Mesothelial cell of epicardium (in vitro differentiated cells): Measurements from ENCODE around the gene AFF2. TPM values are rescaled to one million over a fixed set of nuclear protein-coding genes. Genes with fewer than 3 reads are reported as not detected.

ENCODE experiments used
- DNase-seq, 2 experiments: peaks; one replicate each; pipeline ENCODE4 v3.0.0; 2021; ENCODE audit warnings: low spot score in 2 of 2; ENCODE audit not compliant: unreplicated experiment in 2 of 2
- H3K27ac Mint-ChIP-seq: 2 replicates; pipeline ENCODE4 v1.8.0; 2021; ENCODE audit warnings: mixed read lengths
- H3K27me3 Mint-ChIP-seq: 2 replicates; pipeline ENCODE4 v1.8.0; 2021; ENCODE audit warnings: low read depth, mixed read lengths
- H3K36me3 Mint-ChIP-seq: 2 replicates; pipeline ENCODE4 v1.8.0; 2021; ENCODE audit warnings: mixed read lengths
- H3K4me1 Mint-ChIP-seq: 2 replicates; pipeline ENCODE4 v1.8.0; 2021; ENCODE audit warnings: mixed read lengths
- H3K4me3 Mint-ChIP-seq: 2 replicates; pipeline ENCODE4 v1.8.0; 2021; ENCODE audit warnings: mild to moderate bottlenecking, moderate library complexity, mixed read lengths
- H3K9me3 Mint-ChIP-seq: 2 replicates; pipeline ENCODE4 v1.8.0; 2021; ENCODE audit warnings: mixed read lengths
- CTCF ChIP-seq: fragments of 200-600 bp; sonication (generic); IDR thresholded peaks from one replicate; pipeline ENCODE4 v1.5.0; 2021; ENCODE audit warnings: antibody characterized with exemption; ENCODE audit not compliant: unreplicated experiment
- total RNA-seq: library from RNA; stranded (reverse); gene quantifications from 3 replicates; pipeline ENCODE4 v1.2.1, GENCODE V29; 2021

AFF2 gene
- total RNA-seq, 1 donor from 2014 or later, result 5.8 TPM

DNA sequence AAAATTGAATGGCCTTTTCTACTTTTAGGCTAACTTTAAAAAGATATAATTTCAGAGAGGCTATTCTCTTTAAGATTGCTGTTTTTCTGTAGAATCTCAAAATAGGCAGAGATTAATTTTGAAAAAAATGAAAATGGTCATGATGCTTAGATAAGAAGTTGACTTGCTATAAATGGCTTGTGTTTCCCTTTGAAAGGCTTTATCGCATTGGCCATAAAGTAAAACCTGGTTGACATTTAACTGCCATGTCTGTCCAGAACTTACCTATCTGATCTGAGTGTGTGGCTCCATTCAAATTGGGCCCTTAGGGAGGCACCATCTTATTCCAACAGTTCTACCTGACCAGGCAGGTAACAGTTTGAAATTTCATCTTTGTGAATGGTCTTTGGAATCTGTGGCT, 56.1 kb downstream of the AFF2 start:
- no peak for DNase-seq
- Mint-ChIP-seq H3K36me3 (no peaks in the 10 kb centered on the region), H3K4me1 (no peaks in the 10 kb centered on the region), H3K9me3 (peaks cover 45% of the 10 kb centered on the region), H3K27ac (no peak overlapping the region), H3K4me3 (no peak overlapping the region), H3K27me3 (no peaks in the 10 kb centered on the region)
- no peak for TF ChIP-seq CTCF

DNA sequence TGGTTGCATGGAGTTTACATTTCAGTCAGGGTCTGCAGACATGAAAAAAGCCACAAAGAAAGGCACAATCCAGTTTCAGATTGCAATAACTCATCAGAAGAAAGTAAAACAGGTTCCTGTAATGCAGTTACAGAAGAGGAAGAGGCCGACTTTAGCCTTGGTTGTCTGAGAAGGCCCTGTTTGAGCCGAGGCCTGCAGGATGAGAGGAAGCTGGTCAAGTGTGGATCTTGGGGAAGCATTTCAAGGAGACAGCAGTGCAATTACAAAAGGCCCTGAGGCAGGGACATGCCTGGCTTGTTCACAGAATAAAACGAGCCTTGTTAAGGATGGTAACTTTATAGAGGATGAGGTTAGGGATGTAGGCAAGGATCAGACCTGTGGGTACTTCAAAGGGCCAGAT, 62.4 kb downstream of the AFF2 start:
- DNase-seq, result no peak
- Mint-ChIP-seq H3K27ac (no peak overlapping the region), H3K36me3 (no peaks in the 10 kb centered on the region), H3K9me3 (peaks cover 23% of the 10 kb centered on the region), H3K4me1 (peaks cover 8% of the 10 kb centered on the region), H3K27me3 (no peaks in the 10 kb centered on the region), H3K4me3 (no peak overlapping the region)
- TF ChIP-seq CTCF, result no peak

- no peak overlapping the region for H3K27ac Mint-ChIP-seq
- peaks cover 11% of the 10 kb centered on the region for H3K4me1 Mint-ChIP-seq
- no peak for DNase-seq
- H3K27me3 Mint-ChIP-seq, result no peaks in the 10 kb centered on the region
- no peaks in the 10 kb centered on the region for H3K36me3 Mint-ChIP-seq
- no peak for TF ChIP-seq CTCF
- H3K4me3 Mint-ChIP-seq, result no peak overlapping the region
- H3K9me3 Mint-ChIP-seq, result peaks cover 10% of the 10 kb centered on the region
Measured at GRCh38 chrX:148567229-148567628, 66.8 kb downstream of the AFF2 start.

DNA sequence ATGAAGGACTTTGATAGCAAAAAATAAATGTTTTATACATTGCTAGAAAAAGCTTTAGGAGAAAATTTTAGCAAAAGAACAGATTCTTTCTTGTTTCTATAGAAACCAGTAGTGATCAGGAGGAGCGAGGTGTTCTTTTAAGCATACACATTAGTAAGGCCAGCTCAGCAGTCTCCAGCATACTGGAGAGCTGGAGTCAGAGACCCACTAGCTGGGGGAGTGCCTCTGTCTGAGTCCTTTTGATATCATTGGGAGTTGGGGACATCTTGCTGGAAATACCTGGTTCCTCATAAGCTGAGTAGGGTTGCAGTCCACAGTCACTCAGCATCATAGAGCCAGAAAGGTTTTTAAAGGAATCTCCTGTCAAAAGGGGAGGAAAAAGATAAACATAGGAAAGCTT, 67.4 kb downstream of the AFF2 start:
- Mint-ChIP-seq H3K4me3 (no peak overlapping the region), H3K27ac (no peak overlapping the region)
- TF ChIP-seq CTCF, result no peak

GRCh38 chrX:148568763-148569162, 68.3 kb downstream of the AFF2 start:
- H3K27me3 Mint-ChIP-seq, result no peaks in the 10 kb centered on the region
- peaks cover 11% of the 10 kb centered on the region for H3K9me3 Mint-ChIP-seq
- H3K27ac Mint-ChIP-seq, result no peak overlapping the region
- no peaks in the 10 kb centered on the region for H3K36me3 Mint-ChIP-seq
- DNase-seq, result no peak
- H3K4me3 Mint-ChIP-seq, result no peak overlapping the region
- TF ChIP-seq CTCF, result no peak
- peaks cover 11% of the 10 kb centered on the region for H3K4me1 Mint-ChIP-seq

More for the DNA sequence above, 67.4 kb downstream of the AFF2 start:
- H3K9me3 Mint-ChIP-seq, result peaks cover 5% of the 10 kb centered on the region
- no peaks in the 10 kb centered on the region for H3K27me3 Mint-ChIP-seq
- no peaks in the 10 kb centered on the region for H3K36me3 Mint-ChIP-seq
- DNase-seq, result no peak
- peaks cover 11% of the 10 kb centered on the region for H3K4me1 Mint-ChIP-seq

- no peaks in the 10 kb centered on the region for H3K36me3 Mint-ChIP-seq
- H3K27me3 Mint-ChIP-seq, result no peaks in the 10 kb centered on the region
- no peak for DNase-seq
- H3K9me3 Mint-ChIP-seq, result peaks cover 10% of the 10 kb centered on the region
- H3K4me3 Mint-ChIP-seq, result no peak overlapping the region
- H3K27ac Mint-ChIP-seq, result no peak overlapping the region
- no peak for TF ChIP-seq CTCF
- peaks cover 11% of the 10 kb centered on the region for H3K4me1 Mint-ChIP-seq
Measured at GRCh38 chrX:148572337-148572736, 71.9 kb downstream of the AFF2 start.
